SKM-1 (cell line): ENCODE measurements around the gene FAM107B.

Source experiments
- DNase-seq: peaks from one replicate; lab custom pipeline; 2025; ENCODE audit not compliant: unreplicated experiment; lab: John Stamatoyannopoulos, UW

The FAM107B gene

GRCh38 chr10:14779001-14779651 lies 4.4 kb upstream of the FAM107B start:
- DNase-seq: no peak

DNA sequence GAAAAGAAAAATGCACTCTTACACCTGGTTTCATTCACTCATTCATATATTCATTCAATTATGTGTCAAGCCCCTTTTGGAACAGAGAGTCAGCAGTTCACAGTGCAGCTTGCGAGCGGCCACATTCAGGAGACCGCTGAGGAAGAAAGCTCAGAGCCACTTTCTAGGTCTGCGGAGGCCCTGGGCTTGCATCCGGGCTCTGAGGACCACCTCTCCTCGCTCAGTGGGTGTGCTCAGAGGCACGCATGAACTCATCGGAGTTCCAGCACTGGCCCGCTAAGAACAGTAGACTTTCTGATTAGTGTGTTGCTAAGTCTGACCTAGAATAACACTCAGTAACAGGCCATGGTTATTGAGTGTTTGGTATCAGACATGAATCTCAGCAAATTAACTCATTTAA lies 1.8 kb upstream of the FAM107B start:
- no peak for DNase-seq

DNA sequence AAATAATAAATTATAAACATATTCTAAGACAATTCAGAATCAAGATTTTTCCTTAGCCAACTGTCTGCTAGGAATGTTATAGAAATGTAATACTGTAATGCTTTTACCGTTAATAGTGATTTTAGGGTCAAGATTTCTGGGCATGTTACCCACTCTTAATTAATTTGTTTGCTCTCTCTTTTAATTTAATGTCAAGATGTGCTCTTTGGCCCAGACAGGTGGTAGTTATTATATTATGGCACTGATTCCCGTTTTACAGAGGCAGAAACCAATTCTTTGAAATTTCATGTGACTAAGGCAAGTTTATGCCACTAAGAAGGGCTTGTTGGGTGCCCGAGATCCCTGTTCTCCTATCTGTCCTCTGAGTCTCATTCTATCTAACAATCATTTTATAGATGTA lies 959 bp upstream of the FAM107B start:
- no peak for DNase-seq

DNA sequence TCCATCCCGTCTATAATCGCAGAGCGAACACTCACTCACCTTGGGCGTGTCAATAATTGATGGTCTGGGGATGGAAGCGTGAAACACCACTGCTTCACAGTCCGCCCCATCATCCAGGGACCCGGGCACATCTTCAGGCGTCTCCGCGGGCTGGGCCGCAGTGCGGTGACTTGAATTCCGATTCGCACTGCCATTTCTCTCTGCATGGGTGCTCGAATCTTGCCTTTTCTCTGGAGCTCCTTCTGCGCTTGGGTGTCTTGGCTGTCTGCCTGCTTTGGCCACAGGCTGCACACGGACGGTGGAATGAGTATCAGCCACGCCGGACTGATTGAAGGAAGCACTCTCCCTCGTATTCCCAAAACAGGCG lies 500 bp downstream of the FAM107B start:
- DNase-seq: no peak

DNA sequence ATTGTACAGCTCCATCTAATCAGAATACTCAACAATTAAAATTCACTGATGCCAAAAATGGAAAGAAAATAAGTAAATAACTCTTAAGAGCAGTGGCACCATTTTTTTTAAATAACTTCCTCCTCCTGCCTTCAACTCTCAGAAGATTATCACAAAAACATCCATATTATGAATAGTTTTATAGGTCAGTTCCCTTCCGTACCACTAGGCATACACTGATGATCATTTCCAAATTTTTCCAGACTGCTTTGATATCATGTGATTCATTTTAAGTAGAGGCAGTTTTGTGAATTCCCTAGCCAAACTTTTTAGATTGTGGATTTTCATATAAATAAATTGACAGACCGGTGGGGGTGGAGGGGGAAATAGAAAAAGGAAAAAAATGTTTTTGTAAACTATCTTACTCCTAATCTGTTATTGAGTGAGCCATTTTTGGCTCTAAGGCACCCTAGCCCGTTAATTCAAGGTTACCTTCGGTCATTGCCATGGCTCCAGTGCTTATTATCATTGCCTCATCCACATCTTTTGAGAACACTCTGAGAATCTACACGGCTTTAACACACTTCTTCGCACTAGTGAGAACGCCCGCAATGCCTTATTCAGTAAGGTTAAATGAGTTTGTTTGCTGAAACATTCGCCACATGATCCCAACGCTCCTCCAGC lies 1.0 kb downstream of the FAM107B start:
- DNase-seq: no peak

GRCh38 chr10:14772399-14772798 lies 2.3 kb downstream of the FAM107B start:
- DNase-seq: no peak

GRCh38 chr10:14770927-14771326 lies 3.8 kb downstream of the FAM107B start:
- DNase-seq: no peak

- DNase-seq: no peak
These were observed 13.3 kb downstream of the FAM107B start for GRCh38 chr10:14761372-14761771.

DNA sequence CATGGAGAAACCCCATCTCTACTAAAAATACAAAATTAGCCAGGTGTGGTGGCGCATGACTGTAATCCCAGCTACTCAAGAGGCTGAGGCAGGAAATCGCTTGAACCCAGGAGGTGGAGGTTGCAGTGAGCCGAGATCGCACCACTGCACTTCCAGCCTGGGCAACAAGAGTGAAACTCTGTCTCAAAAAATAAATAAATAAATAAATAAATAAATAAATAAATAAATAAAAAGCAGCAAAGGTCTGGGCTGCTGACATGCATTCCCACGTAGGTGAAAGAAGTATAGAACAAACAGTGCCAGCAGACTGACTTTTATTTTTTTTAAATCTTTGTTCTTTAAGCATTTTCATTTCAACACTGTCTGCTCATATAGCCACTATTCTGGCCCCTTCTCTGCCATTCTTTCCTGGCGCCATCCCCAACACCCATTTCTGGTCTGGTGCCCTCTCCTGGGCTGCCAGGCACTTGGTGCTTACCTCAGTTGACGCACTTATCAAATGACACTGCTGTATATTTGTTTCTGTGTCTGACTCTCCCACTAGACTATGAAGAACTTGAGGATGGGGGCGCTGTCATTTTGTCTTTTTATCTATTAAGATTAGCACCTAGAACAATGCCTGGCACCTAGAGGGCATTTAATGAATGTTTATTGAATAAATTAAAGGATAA lies 15.6 kb downstream of the FAM107B start:
- DNase-seq: no peak

- DNase-seq: no peak
These were observed 16.2 kb downstream of the FAM107B start for GRCh38 chr10:14758451-14758850.

- no peak for DNase-seq
These were observed 16.7 kb downstream of the FAM107B start for GRCh38 chr10:14757986-14758385.

DNA sequence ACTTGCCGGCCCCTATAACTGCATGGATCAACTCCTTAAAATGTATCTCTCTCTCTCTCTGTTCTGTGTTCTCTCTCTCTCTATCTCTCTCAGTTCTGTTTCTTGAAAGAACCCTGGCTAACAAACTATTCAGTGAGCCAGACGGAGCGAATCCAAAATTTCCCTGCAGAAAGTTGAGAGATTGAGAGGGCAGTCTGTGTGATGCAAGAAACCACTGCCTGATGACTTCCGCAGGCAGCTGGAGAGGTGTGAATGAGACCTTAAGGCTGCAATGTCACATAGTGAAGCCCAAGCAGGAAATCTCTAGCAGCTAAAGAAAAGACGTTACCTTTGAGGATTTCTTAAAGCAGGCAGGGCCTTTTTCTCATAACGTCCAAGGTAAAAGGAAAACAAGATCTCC lies 17.3 kb downstream of the FAM107B start:
- DNase-seq: no peak

GRCh38 chr10:14753441-14753840 lies 21.3 kb downstream of the FAM107B start:
- DNase-seq: no peak

GRCh38 chr10:14751921-14752320 lies 22.8 kb downstream of the FAM107B start:
- DNase-seq: no peak

- DNase-seq: no peak
These were observed 23.4 kb downstream of the FAM107B start for GRCh38 chr10:14751014-14751896.

DNA sequence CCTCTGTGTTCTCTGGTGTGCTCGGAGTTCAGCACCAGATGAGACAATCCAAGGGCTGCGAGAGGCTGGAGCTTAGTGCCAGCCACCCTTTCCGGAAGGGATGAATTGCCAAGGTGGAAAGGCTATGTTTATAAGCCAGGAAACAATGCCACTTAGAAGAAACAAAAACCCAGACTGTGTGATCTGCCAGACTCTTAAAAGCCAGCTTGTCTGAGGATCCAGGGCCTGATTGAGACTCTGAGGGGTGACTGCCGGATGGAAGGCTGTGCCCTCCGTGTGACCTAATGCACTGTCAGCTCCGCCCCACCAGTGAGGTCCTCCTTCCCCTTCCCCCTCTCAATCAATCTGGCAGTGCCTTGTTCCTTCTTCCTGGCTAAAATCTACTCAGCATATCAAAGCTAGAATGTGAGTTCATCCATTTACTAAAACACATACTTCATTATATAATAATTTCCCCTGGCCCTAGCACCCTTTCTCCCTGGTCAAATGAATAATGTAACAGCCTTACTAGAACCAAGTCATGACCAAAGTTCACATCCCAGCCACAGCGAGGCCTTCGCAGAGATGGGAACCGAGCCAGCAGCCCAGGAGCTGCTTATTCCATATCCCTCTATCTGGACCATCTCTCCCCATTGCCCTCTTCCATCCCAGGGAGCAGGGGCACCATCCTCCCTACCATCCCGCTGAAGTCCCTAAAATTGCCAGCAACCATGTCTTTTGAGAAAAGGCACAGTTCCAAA lies 25.5 kb downstream of the FAM107B start:
- DNase-seq: no peak

GRCh38 chr10:14748441-14748840 lies 26.3 kb downstream of the FAM107B start:
- no peak for DNase-seq

GRCh38 chr10:14742815-14743214 lies 31.9 kb downstream of the FAM107B start:
- DNase-seq: no peak

DNA sequence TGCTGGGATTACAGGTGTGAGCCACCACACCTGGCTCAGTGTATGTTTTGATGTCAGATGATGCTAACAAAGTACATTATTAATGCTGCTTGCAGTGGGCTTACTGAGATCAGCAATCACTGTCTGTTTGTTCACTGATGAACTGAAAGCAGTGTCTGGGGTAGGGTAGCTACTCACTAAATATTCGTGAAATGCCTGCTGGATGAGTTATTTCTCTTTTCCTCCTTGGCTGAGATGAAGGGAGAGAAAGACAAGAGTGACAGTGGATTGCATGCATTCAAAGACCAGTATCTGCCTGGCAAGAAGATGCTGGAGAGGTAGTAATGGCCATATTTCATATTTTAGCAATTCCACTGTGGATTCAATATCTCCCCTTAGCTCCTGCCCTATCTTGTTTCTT lies 32.3 kb downstream of the FAM107B start:
- no peak for DNase-seq

- DNase-seq: no peak
These were observed 33.9 kb downstream of the FAM107B start for GRCh38 chr10:14740684-14741247.
